ENCODE results near the gene BEAN1.

Gene BEAN1

DNA sequence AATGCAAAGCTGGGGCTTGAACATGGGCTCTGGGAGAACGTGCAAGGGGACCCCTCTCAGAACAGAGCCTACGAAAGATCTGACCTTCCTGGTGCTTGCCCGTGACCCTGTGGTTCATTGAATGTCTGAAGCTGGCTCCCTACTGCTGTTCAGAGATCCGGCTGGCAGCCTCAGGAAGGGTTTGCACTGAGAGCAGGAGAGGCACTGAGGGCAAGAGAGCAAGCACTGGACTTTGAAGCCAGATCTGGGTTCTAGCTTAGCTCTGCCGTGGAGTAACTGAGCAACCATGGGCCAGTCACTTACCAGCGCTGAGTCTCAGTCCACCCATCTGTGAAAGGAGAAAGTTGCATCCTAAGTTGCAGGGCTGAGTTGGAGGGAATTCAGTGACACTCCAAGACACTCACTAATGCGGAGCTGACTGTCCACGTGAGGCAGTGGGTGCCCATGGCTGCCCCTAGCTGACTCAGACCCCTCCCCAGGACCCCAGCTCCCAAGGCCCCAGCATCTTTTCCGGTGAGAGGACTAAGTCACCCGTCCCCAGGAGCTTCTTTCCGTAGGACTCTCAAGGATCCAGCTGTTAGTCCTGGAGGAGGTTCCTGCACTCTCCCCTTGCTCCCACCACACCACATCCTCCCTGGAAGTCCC, 41.3 kb downstream of the BEAN1 start:
- Histone ChIP-seq H3K36me3 (ENCODE audit: insufficient read depth, low read length) (no peaks in the 10 kb centered on the region), H3K4me1 (ENCODE audit: insufficient read depth, low read length) (no peaks in the 10 kb centered on the region), H3K9me3 (ENCODE audit: low read length) (peaks cover 4% of the 10 kb centered on the region), H3K4me3 (ENCODE audit: low read depth in 1 of 2, low read length in 2 of 2) (no peak overlapping the region), H3K27ac (ENCODE audit: low read depth, low read length) (no peak overlapping the region), H3K27me3 (ENCODE audit: control insufficient read depth in 1 of 2, insufficient read depth in 2 of 2, low read length in 2 of 2) (no peaks in the 10 kb centered on the region), H3K9ac (ENCODE audit: low read length) (no peak overlapping the region)

DNA sequence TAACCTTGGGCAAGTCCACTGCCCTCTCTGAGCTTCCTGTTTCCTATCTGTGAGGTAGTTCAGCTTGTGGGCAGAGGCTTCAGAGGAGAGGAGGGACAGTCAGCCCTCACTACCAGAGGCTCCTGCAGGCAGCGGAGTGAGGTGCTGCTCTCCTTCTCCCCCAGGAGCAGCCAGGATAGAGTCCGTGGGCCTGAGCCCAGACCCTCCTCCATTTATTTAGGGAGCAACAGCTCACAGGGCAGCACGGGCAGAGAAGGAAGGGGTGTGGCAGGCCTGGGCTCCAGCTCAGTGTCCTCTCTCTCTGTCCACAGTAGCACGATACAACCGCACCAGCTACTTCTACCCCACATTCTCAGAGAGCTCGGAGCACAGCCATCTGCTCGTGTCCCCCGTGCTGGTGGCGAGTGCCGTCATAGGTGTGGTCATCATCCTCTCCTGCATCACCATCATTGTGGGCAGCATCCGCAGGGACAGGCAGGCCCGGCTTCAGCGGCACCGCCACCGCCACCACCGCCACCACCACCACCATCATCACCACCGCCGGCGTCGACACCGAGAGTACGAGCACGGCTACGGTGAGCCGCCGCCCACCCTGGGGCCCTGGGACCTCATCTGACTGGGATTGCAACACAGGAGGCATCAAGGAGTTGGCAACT, 42.3 kb downstream of the BEAN1 start:
- H3K27ac ChIP-seq (ENCODE audit: low read depth, low read length) = no peak overlapping the region
- peaks cover 4% of the 10 kb centered on the region for H3K9me3 ChIP-seq (ENCODE audit: low read length)
- no peaks in the 10 kb centered on the region for H3K27me3 ChIP-seq (ENCODE audit: control insufficient read depth in 1 of 2, insufficient read depth in 2 of 2, low read length in 2 of 2)
- H3K4me3 ChIP-seq (ENCODE audit: low read depth in 1 of 2, low read length in 2 of 2) = no peak overlapping the region
- H3K36me3 ChIP-seq (ENCODE audit: insufficient read depth, low read length) = no peaks in the 10 kb centered on the region
- H3K4me1 ChIP-seq (ENCODE audit: insufficient read depth, low read length) = no peaks in the 10 kb centered on the region
- no peak overlapping the region for H3K9ac ChIP-seq (ENCODE audit: low read length)

DNA sequence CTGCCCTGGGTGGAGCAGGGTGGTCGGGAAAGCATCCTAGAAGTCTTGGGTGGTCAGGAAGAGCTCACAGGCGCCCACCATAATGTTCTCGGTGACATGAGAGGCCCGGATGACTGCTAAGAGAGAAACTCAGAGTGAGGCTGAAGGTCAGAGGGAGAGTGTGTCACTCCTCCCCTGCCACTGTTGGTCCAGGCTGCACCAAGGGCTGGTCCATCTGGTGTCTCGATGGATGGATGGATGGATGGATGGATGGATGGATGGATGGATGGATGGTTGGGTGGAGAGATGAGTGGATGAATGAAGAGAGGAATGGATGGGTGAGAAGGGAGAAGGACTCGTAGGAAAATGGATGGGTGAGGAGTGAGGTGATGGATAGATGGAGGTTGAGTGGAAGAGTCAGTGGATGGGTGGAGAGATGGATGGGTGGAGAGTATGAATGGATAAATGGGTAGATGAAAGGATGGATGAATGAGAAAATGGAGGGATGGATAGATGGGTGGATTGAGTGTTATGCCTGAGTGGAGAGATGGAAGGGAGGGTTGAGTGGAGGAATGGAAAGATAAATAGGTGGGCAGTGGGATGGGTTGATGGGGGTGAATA, 43.0 kb downstream of the BEAN1 start:
- H3K27me3 ChIP-seq (ENCODE audit: control insufficient read depth in 1 of 2, insufficient read depth in 2 of 2, low read length in 2 of 2) = peaks cover 0 to under 1% of the 10 kb centered on the region in 2 donors
- H3K4me3 ChIP-seq (ENCODE audit: low read depth in 1 of 2, low read length in 2 of 2) = no peak overlapping the region
- H3K9ac ChIP-seq (ENCODE audit: low read length) = no peak overlapping the region
- no peak overlapping the region for H3K27ac ChIP-seq (ENCODE audit: low read depth, low read length)
- no peaks in the 10 kb centered on the region for H3K4me1 ChIP-seq (ENCODE audit: insufficient read depth, low read length)
- no peaks in the 10 kb centered on the region for H3K36me3 ChIP-seq (ENCODE audit: insufficient read depth, low read length)
- peaks cover 4% of the 10 kb centered on the region for H3K9me3 ChIP-seq (ENCODE audit: low read length)

DNA sequence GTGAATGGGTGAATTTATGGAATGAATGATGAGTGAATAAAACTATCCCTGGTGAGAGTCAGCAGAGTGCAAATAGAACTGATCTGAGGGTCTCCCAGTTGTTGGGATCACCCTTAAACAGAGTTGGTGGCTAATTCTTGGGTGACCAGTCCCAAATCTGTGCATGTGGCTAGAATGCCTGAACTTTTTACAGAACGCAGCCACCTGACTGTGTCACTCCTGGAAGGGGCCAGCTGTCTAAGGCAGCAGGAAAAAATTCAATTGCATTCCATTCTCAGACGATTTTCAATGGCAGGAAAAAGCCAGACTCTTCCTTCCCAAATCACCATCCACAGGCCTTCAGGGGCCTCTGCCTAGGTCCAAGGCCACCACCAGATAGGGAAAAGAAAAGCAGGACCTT, 43.5 kb downstream of the BEAN1 start:
- Histone ChIP-seq H3K9ac (ENCODE audit: low read length) (no peak overlapping the region), H3K27me3 (ENCODE audit: control insufficient read depth in 1 of 2, insufficient read depth in 2 of 2, low read length in 2 of 2) (peaks cover 0 to 5% of the 10 kb centered on the region in 2 donors), H3K4me1 (ENCODE audit: insufficient read depth, low read length) (no peaks in the 10 kb centered on the region), H3K27ac (ENCODE audit: low read depth, low read length) (no peak overlapping the region), H3K4me3 (ENCODE audit: low read depth in 1 of 2, low read length in 2 of 2) (no peak overlapping the region), H3K36me3 (ENCODE audit: insufficient read depth, low read length) (no peaks in the 10 kb centered on the region), H3K9me3 (ENCODE audit: low read length) (peaks cover 4% of the 10 kb centered on the region)

DNA sequence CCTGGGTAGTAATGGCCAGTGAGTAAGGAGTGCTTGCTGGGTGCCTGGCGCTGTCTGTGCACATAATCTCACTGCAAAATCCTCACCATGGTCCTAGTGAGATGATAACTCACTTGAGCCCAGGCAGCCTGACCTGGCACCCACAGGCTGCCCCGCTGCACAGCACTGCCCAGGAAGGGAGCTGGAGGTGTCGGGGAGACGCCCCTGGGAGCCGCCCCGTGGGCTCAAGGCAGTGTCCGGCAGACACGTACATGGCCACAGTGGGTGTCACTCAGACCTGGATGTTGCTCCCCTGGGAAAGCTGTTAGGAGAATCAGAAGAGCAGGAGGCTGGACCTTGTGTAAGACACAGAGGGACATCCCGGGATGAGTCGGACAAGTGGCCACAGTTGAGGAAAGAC, 44.2 kb downstream of the BEAN1 start:
- H3K27me3 ChIP-seq (ENCODE audit: control insufficient read depth in 1 of 2, insufficient read depth in 2 of 2, low read length in 2 of 2) = peaks cover 0 to 7% of the 10 kb centered on the region in 2 donors
- H3K9me3 ChIP-seq (ENCODE audit: low read length) = peaks cover 4% of the 10 kb centered on the region
- no peak overlapping the region for H3K9ac ChIP-seq (ENCODE audit: low read length)
- H3K4me3 ChIP-seq (ENCODE audit: low read depth in 1 of 2, low read length in 2 of 2) = no peak overlapping the region
- H3K4me1 ChIP-seq (ENCODE audit: insufficient read depth, low read length) = no peaks in the 10 kb centered on the region
- no peak overlapping the region for H3K27ac ChIP-seq (ENCODE audit: low read depth, low read length)
- H3K36me3 ChIP-seq (ENCODE audit: insufficient read depth, low read length) = no peaks in the 10 kb centered on the region

DNA sequence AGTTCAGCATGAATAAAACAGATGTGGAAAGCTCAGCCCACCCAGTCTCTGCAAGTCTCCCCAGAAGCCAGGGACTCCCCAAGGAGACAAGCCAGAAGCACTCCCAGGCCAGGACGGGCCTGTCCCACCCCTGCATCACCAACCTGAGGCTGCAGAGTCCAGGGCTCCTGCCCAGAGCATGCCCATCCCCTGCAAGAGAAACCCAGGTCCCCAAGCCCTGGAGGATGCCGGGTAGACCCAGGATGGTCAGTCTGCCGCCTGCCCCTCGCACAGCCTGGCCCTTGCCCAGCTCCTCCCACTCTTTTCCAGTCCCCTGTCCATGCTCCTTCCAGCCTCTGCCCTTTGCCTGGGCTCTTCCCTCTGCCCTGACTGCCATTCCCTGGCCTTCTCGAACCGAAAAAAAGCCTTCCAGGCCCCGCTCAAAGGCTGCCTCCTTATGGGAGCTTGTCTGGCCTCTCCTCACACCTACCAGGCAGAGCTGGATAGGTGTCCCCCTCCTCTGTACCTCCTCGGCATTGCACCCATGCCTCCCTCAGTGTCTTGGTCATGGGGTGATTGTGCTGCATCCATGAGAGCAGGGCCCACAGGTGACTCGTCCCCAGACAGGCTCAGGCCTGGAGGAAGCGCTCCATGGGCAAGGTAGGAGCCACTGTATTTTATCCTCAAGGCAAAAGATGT, 44.8 kb downstream of the BEAN1 start:
- no peak overlapping the region for H3K9ac ChIP-seq (ENCODE audit: low read length)

DNA sequence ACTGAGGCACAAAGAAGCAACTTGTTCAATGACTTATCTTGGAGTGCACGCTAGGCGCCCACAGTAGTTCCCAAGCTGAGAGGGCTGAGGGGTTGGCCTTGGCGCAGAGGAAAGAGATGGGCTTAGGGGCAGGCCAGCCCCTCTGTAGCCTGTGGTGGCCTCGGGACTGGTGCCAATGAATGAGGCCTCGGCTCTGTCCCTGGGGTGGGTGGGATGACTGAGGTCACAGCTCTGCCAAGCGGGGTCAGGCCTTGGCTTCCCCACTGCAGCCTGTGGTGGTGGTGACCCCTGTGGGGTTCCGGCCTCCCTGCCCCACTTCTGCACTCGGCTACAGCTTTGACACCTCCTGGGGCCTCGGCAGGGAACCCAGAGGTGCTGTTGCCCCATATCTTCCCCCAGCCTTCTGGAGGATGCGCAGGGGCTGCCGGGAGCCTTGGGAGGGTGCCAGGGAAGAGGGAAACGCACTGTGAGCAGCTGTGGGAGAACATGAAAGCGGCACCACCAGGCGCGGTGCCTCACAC, 46.0 kb downstream of the BEAN1 start:
- H3K36me3 ChIP-seq (ENCODE audit: insufficient read depth, low read length) = no peaks in the 10 kb centered on the region
- no peak overlapping the region for H3K4me3 ChIP-seq (ENCODE audit: low read depth in 1 of 2, low read length in 2 of 2)
- H3K9me3 ChIP-seq (ENCODE audit: low read length) = no peaks in the 10 kb centered on the region
- H3K27me3 ChIP-seq (ENCODE audit: control insufficient read depth in 1 of 2, insufficient read depth in 2 of 2, low read length in 2 of 2) = peaks cover 0 to 18% of the 10 kb centered on the region in 2 donors
- no peaks in the 10 kb centered on the region for H3K4me1 ChIP-seq (ENCODE audit: insufficient read depth, low read length)
- no peak overlapping the region for H3K27ac ChIP-seq (ENCODE audit: low read depth, low read length)
- H3K9ac ChIP-seq (ENCODE audit: low read length) = no peak overlapping the region

More for the DNA sequence above, 44.8 kb downstream of the BEAN1 start:
- no peaks in the 10 kb centered on the region for H3K36me3 ChIP-seq (ENCODE audit: insufficient read depth, low read length)
- no peak overlapping the region for H3K4me3 ChIP-seq (ENCODE audit: low read depth in 1 of 2, low read length in 2 of 2)
- peaks cover 2% of the 10 kb centered on the region for H3K9me3 ChIP-seq (ENCODE audit: low read length)
- H3K27ac ChIP-seq (ENCODE audit: low read depth, low read length) = no peak overlapping the region
- peaks cover 0 to 11% of the 10 kb centered on the region in 2 donors for H3K27me3 ChIP-seq (ENCODE audit: control insufficient read depth in 1 of 2, insufficient read depth in 2 of 2, low read length in 2 of 2)
- H3K4me1 ChIP-seq (ENCODE audit: insufficient read depth, low read length) = no peaks in the 10 kb centered on the region

DNA sequence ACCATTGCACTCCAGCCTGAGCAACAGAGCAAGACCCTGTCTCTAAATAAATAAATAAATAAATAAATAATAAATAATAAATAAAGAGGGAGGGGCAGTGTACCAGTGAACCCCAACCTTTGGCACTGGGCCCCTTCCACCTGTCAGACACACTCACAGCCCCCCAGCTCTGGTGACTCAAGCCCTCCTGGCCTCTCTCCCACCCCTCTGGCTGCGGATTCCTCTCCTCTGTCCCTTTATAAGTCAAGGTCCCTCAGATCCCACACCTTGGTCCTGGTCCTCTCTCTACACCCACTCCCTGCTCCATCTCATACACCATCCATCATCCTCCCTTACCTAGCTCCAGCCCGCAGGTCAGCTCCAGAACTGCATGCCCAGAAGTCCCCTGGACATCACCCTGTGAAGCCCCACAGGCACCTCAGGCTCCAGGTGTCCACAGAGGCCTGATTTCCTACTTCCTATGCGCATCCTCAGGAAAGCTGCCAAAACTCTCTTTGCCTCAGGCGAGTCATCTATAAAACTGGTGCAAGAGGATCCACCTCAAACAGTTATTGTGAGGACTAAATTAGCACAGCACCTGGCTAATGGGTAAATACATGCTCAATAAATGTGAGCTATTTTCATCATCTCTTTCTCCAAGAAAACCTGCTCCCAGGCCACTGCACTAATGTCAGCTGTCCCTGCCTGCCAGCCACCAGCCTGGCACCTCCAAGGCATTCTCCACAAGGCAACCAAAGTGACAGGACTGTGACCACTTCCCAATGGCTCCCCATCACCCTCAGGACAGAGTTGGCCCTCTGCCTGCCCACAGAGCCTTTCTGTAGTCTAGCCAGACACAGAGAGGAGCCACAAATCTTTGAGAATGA, 46.8 kb downstream of the BEAN1 start:
- H3K27ac ChIP-seq (ENCODE audit: low read depth, low read length) = no peak overlapping the region

DNA sequence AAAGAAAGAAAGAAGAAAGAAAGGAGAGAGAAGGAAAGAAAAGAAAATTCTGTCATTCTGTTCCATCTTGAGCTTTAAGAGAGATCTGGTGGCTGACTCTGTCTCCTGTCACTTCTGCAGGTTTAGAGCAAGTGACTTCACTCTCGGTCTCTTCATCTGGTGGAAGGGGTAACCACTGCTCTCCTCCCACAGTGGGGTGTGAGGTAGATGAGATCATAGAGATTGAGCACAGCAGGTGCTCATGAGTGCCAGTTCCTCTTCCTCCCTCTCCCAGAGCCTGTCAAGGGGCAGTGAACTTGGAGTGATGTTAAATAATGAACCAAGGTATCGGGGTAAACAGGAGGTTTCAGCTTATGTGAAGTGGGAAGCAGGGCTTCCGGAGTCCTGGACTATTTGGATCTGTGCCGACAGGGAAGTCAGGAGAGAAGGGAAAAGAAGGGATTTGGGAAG, 47.7 kb downstream of the BEAN1 start:
- Histone ChIP-seq H3K36me3 (ENCODE audit: insufficient read depth, low read length) (no peaks in the 10 kb centered on the region), H3K9ac (ENCODE audit: low read length) (no peak overlapping the region), H3K4me1 (ENCODE audit: insufficient read depth, low read length) (no peaks in the 10 kb centered on the region), H3K9me3 (ENCODE audit: low read length) (no peaks in the 10 kb centered on the region), H3K27me3 (ENCODE audit: control insufficient read depth in 1 of 2, insufficient read depth in 2 of 2, low read length in 2 of 2) (peaks cover 0 to 18% of the 10 kb centered on the region in 2 donors), H3K27ac (ENCODE audit: low read depth, low read length) (no peak overlapping the region), H3K4me3 (ENCODE audit: low read depth in 1 of 2, low read length in 2 of 2) (no peak overlapping the region)

More for the DNA sequence above, 46.8 kb downstream of the BEAN1 start:
- H3K4me1 ChIP-seq (ENCODE audit: insufficient read depth, low read length) = no peaks in the 10 kb centered on the region
- H3K27me3 ChIP-seq (ENCODE audit: control insufficient read depth in 1 of 2, insufficient read depth in 2 of 2, low read length in 2 of 2) = peaks cover 0 to 18% of the 10 kb centered on the region in 2 donors
- no peak overlapping the region for H3K4me3 ChIP-seq (ENCODE audit: low read depth in 1 of 2, low read length in 2 of 2)
- H3K36me3 ChIP-seq (ENCODE audit: insufficient read depth, low read length) = no peaks in the 10 kb centered on the region
- H3K9me3 ChIP-seq (ENCODE audit: low read length) = no peaks in the 10 kb centered on the region
- no peak overlapping the region for H3K9ac ChIP-seq (ENCODE audit: low read length)

DNA sequence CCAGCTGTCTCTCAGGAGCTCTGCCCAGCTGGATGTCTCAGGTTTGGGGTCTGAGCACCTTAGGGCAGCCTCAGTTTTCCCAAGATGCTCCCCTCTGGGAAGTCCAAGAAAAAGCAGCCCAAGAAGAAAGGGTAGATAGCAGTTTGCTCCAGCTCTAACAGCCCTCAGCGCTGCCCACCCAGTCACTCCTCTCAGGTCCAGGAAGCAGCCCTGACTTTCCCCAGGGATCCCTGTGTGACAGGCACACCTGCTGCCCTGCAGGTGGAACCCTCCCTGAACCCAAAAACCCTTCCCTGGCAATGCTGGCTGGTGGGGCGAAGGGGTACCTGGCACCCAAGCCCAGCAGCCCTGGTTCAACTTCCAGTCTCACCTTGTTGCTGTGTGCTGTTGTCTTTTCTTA, 48.1 kb downstream of the BEAN1 start:
- Histone ChIP-seq H3K27ac (ENCODE audit: low read depth, low read length) (no peak overlapping the region), H3K4me1 (ENCODE audit: insufficient read depth, low read length) (no peaks in the 10 kb centered on the region)

More for the DNA sequence above, 48.1 kb downstream of the BEAN1 start:
- H3K27me3 ChIP-seq (ENCODE audit: control insufficient read depth in 1 of 2, insufficient read depth in 2 of 2, low read length in 2 of 2) = peaks cover 0 to 18% of the 10 kb centered on the region in 2 donors
- H3K9ac ChIP-seq (ENCODE audit: low read length) = no peak overlapping the region
- no peak overlapping the region for H3K4me3 ChIP-seq (ENCODE audit: low read depth in 1 of 2, low read length in 2 of 2)
- no peaks in the 10 kb centered on the region for H3K9me3 ChIP-seq (ENCODE audit: low read length)
- no peaks in the 10 kb centered on the region for H3K36me3 ChIP-seq (ENCODE audit: insufficient read depth, low read length)

Data from muscle layer of colon (tissue), 2 donors.